SU-DHL-6 (cell line): ENCODE data around the gene SLC16A7.

Experiments used
- EZH2phosphoT487 ChIP-seq: fragments of 200-600 bp; sonication (generic), shearing (Covaris generic); conservative IDR thresholded peaks from 2 replicates; pipeline ENCODE4 v1.6.1; 2018; ENCODE audit warnings: mild to moderate bottlenecking, antibody characterized with exemption, low read length, moderate library complexity, mixed read lengths
- TF ChIP-seq, protein P1 (sequence below): fragments of 200-600 bp; sonication (generic); IDR thresholded peaks from one replicate; pipeline ENCODE4 v1.5.1; 2017; ENCODE audit warnings: antibody characterized with exemption, mild to moderate bottlenecking, low read length, moderate library complexity; ENCODE audit not compliant: insufficient read depth, poor library complexity, severe bottlenecking

DNA sequence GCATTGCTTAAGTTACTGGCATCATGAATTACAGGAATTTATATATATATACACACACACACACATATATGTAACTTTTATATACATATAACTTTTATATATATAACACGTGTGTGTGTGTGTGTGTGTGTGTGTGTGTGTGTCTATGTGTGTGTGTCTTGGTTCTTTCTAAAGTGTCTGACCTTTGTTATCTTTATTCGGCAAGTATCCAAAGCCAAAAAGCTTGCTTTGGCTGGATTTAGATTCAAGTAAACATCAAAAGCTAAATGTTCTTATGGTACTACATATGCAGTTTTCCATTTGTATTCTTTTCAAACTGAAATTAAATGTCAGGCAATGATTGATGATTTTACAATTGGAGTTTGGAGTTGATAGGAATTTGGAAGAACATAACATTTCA is 69.9 kb downstream of the SLC16A7 start:
- TF ChIP-seq, protein P1, sequence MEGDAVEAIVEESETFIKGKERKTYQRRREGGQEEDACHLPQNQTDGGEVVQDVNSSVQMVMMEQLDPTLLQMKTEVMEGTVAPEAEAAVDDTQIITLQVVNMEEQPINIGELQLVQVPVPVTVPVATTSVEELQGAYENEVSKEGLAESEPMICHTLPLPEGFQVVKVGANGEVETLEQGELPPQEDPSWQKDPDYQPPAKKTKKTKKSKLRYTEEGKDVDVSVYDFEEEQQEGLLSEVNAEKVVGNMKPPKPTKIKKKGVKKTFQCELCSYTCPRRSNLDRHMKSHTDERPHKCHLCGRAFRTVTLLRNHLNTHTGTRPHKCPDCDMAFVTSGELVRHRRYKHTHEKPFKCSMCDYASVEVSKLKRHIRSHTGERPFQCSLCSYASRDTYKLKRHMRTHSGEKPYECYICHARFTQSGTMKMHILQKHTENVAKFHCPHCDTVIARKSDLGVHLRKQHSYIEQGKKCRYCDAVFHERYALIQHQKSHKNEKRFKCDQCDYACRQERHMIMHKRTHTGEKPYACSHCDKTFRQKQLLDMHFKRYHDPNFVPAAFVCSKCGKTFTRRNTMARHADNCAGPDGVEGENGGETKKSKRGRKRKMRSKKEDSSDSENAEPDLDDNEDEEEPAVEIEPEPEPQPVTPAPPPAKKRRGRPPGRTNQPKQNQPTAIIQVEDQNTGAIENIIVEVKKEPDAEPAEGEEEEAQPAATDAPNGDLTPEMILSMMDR, result no peak
- no peak for TF ChIP-seq EZH2phosphoT487
